Ovary (tissue), 9 donors: ENCODE measurements around the gene CGB5. TPM values are rescaled to one million over a fixed set of nuclear protein-coding genes. Genes with fewer than 3 reads are reported as not detected.

Experiments
- DNase-seq, 5 donors: peaks; one replicate each; pipeline ENCODE4 v3.0.0-alpha.2; 2019 to 2020
- H3K27ac ChIP-seq, 2 donors: fragments of 200-600 bp; one replicate each; pipeline versions ENCODE4 v1.5.1 to v1.8.0; 2019 to 2022
- H3K27me3 ChIP-seq: fragments of 200-600 bp; one replicate; pipeline ENCODE4 v1.8.0; 2022
- H3K36me3 ChIP-seq: fragments of 200-600 bp; sonication (generic); one replicate; pipeline ENCODE4 v1.5.1; 2019
- H3K4me1 ChIP-seq: one replicate; pipeline ENCODE4 v1.8.1; 2013; ENCODE audit warnings: mild to moderate bottlenecking, moderate library complexity; ENCODE audit not compliant: insufficient read depth
- H3K4me3 ChIP-seq: fragments of 200-600 bp; sonication (generic); one replicate; pipeline ENCODE4 v1.5.1; 2017
- H3K9me3 ChIP-seq, 2 donors: fragments of 200-600 bp in 1 of 2; sonication (generic) in 1 of 2; one replicate each; pipeline versions ENCODE4 v1.5.1 to v1.8.1; 2013 to 2019; ENCODE audit warnings: mild to moderate bottlenecking in 1 of 2, moderate library complexity in 1 of 2
- CTCF ChIP-seq, 3 donors: fragments of 450-650 bp in 2 of 3; fragments of 200-600 bp in 1 of 3; IDR thresholded peaks; one replicate each; pipeline versions ENCODE4 v1.5.1 to v1.8.0; 2016 to 2022; ENCODE audit warnings: antibody characterized with exemption in 3 of 3, mild to moderate bottlenecking in 1 of 3
- EP300 ChIP-seq: sonication (generic); formaldehyde crosslinking; IDR thresholded peaks from one replicate; pipeline ENCODE4 v1.6.1; 2017; ENCODE audit warnings: antibody characterized with exemption
- POLR2A ChIP-seq: fragments of 450-650 bp; IDR thresholded peaks from one replicate; pipeline ENCODE4 v1.6.1; 2017; ENCODE audit warnings: antibody characterized with exemption, mild to moderate bottlenecking, moderate library complexity
- WGBS, 3 donors: extraction: QIAGEN DNeasy Blood & Tissue Kit in 1 of 3; methylation state at CpG; one replicate each; pipeline versions ENCODE4 v1.1.5 to v1.1.7; 2013 to 2017; 5-methylcytosine and 5-hydroxymethylcytosine counted together
- intact Hi-C, 4 donors: fragments of 100-400 bp; cut with DNase I; formaldehyde crosslinking; loops; one replicate each; pipeline versions ENCODE4 v1.11.0 to v1.15.1; 2022 to 2023
- polyA plus RNA-seq, 2 donors: library from polyadenylated mRNA; stranded (reverse); fragments of 200-250 nt in 1 of 2; fragments of 350-450 nt in 1 of 2; fragmentation: Illumina TruSeq in 1 of 2; extraction: RNeasy Lipid Tissue Mini Kit (QIAGEN cat#74804) in 1 of 2; gene quantifications; one replicate each; pipeline ENCODE4 v1.2.3, GENCODE V29; 2013 to 2014
- total RNA-seq, 7 donors: library from RNA; depleted of rRNA in 2 of 7; stranded (reverse); fragments of >200 nt in 2 of 7; fragmentation: NEBNext Ultra II Directional in 3 of 7; extraction: Animal tissue kit (Norgen Biotek cat#: 25700) in 3 of 7; gene quantifications; one replicate each; pipeline versions ENCODE4 v1.1.0 to v1.2.4, GENCODE V29; 2016 to 2023
- donor health status: DM: no; HTN: no; CAD: no; lungs with moderate emphysema.
- donor health status: DM: no; HTN: no; CAD: no.
- donor health status: Bipolar disorder and iron deficiency.
- donor health status: DM: yes; HTN: yes; CAD: no.
- donor health status: DM: no; HTN: no; CAD: no.
- donor health status: DM: yes; HTN: yes; CAD: no.

CGB5 gene
- total and polyA plus RNA-seq, 9 donors: not detected

GRCh38 chr19:49059053-49059452 is 15.4 kb downstream of the CGB5 start:
- H3K27ac ChIP-seq: no peak overlapping the region
- TF ChIP-seq POLR2A (no peak), EP300 (no peak), CTCF (IDR thresholded peaks at IDR 0.05) (no peak)
- intact Hi-C loops: no loop called here
- 25 to 36% (median 30%) methylated on average over 9 of the region's 9 CpGs for WGBS, 3 donors
- H3K4me3 ChIP-seq: no peak overlapping the region
- no peaks in the 10 kb centered on the region for H3K36me3 ChIP-seq
- peaks cover 2% of the 10 kb centered on the region for H3K4me1 ChIP-seq
- no peak for DNase-seq
- no peaks in the 10 kb centered on the region for H3K9me3 ChIP-seq
- no peaks in the 10 kb centered on the region for H3K27me3 ChIP-seq

DNA sequence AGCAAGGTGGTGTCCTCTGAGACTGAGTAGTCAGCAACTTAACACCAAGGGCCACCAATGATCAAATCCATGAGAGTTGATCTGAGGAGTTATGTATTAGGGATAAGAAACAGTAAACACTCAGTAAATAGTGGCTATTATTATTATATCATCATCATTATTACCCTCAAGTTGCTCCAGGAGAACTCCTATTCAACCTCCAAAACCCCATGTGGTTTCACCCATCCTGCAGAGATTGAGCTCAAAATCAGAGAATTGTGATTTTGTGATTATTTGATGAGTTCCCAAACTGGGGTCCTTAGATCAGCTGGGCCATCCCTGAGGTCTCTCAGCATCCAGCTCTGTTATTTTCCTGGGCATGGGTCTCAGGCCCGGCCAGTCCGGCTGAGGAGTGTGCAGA is 17.4 kb downstream of the CGB5 start:
- WGBS, 3 donors: 87 to 100% (median 94%) methylated on average over 2 of the region's 2 CpGs
- Histone ChIP-seq H3K27ac (no peak overlapping the region), H3K36me3 (no peaks in the 10 kb centered on the region), H3K4me1 (peaks cover 4% of the 10 kb centered on the region), H3K9me3 (no peaks in the 10 kb centered on the region), H3K27me3 (no peaks in the 10 kb centered on the region), H3K4me3 (no peak overlapping the region)
- TF ChIP-seq POLR2A: no peak
- TF ChIP-seq EP300: no peak
- no peak for TF ChIP-seq CTCF (IDR thresholded peaks at IDR 0.05)
- intact Hi-C loops: no loop called here
- DNase-seq: no peak

- no peaks in the 10 kb centered on the region for H3K36me3 ChIP-seq
- TF ChIP-seq POLR2A (no peak), CTCF (IDR thresholded peaks at IDR 0.05) (no peak), EP300 (no peak)
- no peak overlapping the region for H3K4me3 ChIP-seq
- no peaks in the 10 kb centered on the region for H3K27me3 ChIP-seq
- H3K9me3 ChIP-seq: no peaks in the 10 kb centered on the region
- H3K4me1 ChIP-seq: peaks cover 4% of the 10 kb centered on the region
- DNase-seq: no peak
- intact Hi-C loops: no loop called here
- H3K27ac ChIP-seq: no peak overlapping the region
- WGBS, 3 donors: 81 to 87% (median 82%) methylated on average over 25 of the region's 25 CpGs
Measured at GRCh38 chr19:49061445-49061844, 17.8 kb downstream of the CGB5 start.

DNA sequence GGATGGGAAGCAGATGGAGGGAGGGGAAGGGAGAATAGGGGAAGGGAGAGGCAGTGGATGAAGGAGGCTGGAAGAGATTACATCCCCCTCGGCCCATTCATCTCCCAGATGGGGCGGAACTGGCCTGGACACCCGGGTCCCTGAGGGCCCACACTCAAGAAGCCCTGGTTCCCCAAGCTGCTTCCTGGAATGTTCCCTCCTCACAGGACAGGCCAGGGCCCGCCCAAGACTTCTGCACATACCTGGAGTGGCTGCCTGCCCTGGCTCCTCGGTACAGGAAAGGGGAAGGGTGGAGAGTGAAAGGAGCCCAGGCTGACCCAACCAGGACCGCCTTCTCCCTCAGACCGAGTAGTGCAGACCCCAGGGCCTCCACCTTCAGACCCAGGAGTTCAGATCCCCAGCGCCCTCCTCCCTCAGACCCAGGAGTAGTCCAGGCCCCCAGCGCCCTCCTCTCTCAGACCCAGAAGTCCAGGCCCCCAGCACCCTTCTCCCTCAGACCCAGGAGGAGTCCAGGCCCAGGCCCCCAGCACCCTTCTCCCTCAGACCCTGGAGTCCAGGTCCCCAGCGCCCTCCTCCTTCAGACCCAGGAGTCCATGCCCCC is 20.5 kb downstream of the CGB5 start:
- H3K27ac ChIP-seq: no peak overlapping the region
- no peak for DNase-seq
- intact Hi-C loops: no loop called here
- peaks cover 2% of the 10 kb centered on the region for H3K4me1 ChIP-seq
- no peaks in the 10 kb centered on the region for H3K9me3 ChIP-seq
- no peaks in the 10 kb centered on the region for H3K27me3 ChIP-seq
- H3K36me3 ChIP-seq: no peaks in the 10 kb centered on the region
- TF ChIP-seq POLR2A (no peak), CTCF (IDR thresholded peaks at IDR 0.05) (no peak), EP300 (no peak)
- WGBS, 3 donors: 50 to 55% (median 55%) methylated on average over 10 of the region's 10 CpGs
- H3K4me3 ChIP-seq: no peak overlapping the region
